GM21825 (cell line): ENCODE results near the gene RHD.
"Not testable (repeated sequence)": the region's sequence is repeated elsewhere in the genome, so short reads cannot be mapped to it uniquely, and the experiment has no call there.

Source experiments
- ATAC-seq: cut with Tn5 transposase; IDR thresholded peaks from one replicate; pipeline ENCODE4 v1.9.1; 2021; ENCODE audit warnings: mild to moderate bottlenecking, moderate library complexity; ENCODE audit not compliant: unreplicated experiment

Gene RHD

DNA sequence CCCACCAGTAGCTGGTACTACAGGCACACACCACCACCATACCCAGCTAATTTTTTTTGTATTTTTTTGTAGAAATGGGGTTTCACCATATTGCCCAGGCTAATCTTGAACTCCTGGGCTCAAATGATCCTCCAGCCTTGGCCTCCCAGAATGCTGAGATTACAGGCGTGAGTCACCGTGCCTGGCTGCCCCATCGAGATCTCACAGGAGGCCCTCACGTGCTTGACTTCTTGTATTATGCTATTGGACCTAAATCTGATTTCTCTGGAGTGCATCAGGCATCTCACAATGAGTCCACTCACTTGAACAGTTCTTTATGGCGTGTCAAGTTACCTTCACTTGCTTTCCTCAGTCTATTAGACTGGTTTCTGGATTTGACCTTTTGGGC is 15.7 kb upstream of the RHD start:
- ATAC-seq = no peak

DNA sequence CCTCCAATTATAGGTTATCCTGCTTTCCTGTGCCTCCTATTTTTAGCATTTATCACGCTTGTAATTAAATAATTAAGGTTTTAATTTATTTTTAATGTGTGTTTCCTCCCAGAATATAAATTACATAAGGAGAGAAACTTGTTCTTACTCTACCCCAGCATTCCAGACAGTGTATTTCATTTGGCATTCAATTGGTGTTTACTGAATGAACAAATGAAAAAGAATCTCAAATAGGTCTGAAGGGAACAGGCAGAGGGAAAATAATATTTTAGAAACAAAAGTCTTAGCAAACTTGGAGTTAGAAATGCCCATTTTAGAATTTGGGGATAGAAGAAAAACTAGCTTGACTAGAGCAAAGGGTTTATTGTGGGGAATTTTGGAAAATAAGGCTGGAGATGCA is 15.1 kb upstream of the RHD start:
- ATAC-seq = no peak

DNA sequence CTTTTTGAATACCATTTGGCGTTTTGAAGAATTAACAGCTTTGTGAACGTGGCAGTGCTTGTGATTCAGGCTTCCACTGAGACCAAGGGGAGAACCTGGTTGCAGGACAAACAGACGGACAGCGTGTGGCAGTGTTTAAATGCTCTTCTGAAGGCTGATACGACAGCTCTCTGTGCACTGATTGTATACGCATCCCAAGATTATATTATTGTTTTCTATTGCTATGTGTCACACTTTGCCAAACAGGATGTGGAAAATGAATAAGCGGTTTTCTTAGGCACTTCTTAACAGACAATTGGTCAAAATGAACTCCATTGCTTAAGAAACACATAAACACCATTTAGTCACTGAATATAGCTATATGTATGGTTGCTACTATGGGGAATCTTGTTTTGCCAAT is 12.5 kb upstream of the RHD start:
- not testable (repeated sequence) for ATAC-seq

- ATAC-seq = not testable (repeated sequence)
These were observed 12.0 kb upstream of the RHD start for GRCh38 chr1:25260336-25260735.

GRCh38 chr1:25266554-25267287 is 5.6 kb upstream of the RHD start:
- peak; percentile 44 for ATAC-seq

DNA sequence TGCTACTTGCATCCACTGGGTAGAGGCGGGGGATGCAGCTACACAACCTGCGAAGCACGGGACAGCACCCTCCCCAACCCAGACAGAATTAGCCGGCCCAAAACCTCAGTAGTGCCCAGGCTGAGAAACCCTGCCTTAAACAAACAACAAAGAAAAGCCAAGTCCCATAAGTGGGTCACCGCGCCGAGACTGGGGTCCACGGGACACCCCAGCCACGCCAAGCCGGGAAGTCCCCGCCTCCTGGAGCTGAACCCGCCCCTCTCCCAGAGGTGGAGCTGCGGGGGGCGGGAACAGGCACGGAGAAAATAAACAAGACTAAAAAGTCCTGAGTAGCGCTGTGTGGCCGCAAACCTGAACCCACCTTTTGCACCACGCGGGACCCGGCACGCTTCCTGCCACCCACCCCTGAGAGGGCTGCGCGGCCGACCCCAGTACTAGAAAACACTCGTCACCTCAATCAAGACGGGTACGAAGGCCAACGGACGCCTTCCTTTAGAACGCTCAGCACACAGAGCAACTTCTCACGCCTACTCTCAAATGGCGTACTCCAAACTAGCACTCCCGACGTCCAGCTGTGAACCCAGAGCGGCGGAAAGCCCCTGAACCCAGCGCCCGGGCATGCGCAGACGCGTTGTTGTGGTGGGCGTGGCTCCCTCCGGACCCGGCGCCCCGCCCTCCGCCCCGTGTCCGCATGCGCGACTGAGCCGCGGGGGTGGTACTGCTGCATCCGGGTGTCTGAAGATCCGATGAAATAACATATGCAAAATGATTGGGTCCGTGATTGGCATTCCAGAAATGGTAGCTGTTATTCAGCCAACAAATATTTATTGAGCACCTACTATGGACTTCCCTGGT is 4.8 kb upstream of the RHD start:
- peak; percentile 59 for ATAC-seq

DNA sequence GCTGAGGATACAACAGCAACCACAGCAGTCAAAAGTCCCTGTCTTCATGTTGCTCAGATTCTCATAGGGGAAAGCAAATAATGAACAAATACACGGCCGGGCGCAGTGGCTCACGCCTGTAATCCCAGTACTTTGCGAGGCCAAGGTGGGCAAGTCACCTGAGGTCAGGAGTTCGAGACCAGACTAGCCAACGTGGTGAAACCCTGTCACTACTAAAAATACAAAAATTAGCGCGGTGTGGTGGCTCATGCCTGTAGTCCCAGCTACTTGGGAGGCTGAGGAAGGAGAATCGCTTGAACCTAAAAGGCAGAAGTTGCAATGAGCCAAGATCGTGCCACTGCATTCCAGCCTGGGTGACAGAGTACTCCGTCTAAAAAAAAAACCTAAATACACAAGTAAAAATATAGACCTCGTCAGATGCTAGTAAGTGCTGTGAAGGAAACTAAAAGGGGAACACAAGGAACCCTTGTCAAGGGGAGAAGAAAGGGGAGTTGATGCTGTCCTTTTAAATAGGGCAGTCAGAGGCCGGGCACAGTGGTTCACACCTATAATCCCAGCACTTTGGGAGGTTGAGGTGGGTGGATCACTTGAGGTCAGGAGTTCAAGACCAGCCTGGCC is 4.1 kb upstream of the RHD start:
- ATAC-seq = not testable (repeated sequence)

DNA sequence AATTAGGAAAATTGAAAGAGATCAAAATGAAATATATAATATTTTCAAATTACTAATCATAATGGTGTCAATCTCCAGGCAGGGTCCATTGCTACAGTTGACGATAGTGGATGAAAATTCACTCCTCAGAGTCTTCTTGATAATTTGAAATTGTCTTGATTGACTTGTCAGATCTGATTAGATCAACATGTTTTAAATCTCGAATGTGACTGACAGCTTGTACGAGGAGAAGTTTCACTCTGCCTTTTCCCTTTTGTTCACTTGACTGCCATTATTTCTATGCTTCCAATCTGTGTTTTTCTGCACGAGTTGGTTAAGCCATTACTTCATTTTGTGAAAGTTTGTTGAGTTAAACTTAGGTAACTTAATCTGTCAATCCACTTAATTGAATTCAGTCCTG is 3.3 kb downstream of the RHD start:
- not testable (repeated sequence) for ATAC-seq

DNA sequence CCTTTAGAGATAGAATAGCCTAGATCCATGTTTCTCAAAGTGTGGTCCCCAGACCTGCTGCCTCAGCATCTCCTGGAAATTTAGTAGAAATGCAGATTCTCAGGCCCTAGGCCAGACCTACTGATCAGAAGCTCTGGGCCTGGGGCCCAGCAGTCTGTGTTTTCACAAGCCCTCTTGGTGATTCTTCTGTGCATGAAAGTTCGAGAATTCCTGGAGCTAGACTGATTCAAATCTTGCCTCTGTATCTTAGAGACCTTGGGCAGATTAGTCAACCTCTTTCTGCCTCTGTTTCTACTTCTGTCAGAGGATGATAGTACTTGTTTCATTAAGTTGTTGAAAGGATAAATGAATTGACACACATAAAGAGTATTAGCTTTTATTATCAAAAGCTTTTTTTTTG is 5.0 kb downstream of the RHD start:
- not testable (repeated sequence) for ATAC-seq

DNA sequence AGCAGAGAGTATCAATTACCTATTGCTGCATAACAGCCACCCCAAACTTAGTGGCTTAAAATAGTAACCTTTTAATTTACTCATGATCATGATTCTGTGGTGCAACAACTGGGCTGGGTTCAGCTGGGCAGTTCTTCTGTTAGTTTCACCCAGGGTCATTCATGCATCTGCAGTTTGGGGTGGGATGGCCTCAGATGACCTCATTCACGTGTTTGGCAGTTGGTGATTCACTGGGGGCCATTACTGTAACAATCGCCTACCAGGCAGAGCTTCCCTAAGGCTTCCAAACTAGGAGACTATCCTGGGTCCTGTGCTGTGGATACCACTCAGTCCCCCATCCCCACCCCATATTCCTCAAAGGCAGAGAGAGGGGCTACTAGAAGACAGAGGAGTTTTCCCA is 6.0 kb downstream of the RHD start:
- not testable (repeated sequence) for ATAC-seq

GRCh38 chr1:25278790-25279189 is 6.5 kb downstream of the RHD start:
- ATAC-seq = not testable (repeated sequence)

GRCh38 chr1:25279693-25280111 is 7.4 kb downstream of the RHD start:
- not testable (repeated sequence) for ATAC-seq

- not testable (repeated sequence) for ATAC-seq
These were observed 13.6 kb downstream of the RHD start for GRCh38 chr1:25285862-25286261.

- ATAC-seq = not testable (repeated sequence)
These were observed 14.9 kb downstream of the RHD start for GRCh38 chr1:25287164-25287563.

DNA sequence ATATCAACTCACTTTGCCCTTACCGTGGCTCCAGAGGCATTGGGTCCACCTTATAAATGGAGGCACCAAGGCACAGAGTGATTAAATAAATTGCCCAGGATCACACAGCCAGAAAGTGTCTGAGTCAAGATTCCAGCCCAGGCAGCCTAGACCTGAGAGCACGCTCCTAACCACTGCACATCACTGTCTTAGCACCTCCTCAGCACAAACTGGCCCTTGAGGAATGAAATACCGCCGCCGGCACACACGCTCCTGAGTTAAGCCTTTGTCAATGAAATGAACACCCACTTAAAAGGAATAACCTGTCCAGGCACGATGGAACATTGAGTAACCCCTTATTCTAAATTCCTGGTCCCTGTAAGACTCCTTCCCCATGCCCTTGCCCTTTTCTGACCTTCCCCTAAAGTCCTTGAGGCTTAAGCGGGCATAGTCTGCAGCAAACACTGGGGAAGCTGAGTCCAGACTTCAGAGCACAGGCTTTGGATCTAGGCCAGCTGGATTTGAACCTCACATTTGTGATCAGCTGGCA is 16.3 kb downstream of the RHD start:
- not testable (repeated sequence) for ATAC-seq

- not testable (repeated sequence) for ATAC-seq
These were observed 17.7 kb downstream of the RHD start for GRCh38 chr1:25290043-25290442.

DNA sequence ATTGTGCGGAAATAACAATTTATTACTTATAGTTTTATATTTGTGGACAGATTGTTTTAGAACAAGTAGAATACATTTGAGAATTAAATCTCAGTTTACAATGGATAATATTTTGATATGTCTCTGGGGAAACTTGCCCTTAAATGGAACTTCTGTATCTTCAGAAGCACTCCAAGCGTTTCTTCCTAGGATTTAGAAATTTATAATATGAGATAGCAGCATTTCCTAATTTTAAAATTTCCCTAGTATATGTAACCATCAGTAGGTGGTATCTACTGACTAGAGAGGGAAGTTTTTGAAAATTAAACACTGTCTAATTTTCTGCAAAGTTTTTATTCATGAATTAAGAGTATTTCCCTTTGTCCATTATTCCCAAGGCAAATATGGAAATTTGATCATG is 21.1 kb downstream of the RHD start:
- not testable (repeated sequence) for ATAC-seq

DNA sequence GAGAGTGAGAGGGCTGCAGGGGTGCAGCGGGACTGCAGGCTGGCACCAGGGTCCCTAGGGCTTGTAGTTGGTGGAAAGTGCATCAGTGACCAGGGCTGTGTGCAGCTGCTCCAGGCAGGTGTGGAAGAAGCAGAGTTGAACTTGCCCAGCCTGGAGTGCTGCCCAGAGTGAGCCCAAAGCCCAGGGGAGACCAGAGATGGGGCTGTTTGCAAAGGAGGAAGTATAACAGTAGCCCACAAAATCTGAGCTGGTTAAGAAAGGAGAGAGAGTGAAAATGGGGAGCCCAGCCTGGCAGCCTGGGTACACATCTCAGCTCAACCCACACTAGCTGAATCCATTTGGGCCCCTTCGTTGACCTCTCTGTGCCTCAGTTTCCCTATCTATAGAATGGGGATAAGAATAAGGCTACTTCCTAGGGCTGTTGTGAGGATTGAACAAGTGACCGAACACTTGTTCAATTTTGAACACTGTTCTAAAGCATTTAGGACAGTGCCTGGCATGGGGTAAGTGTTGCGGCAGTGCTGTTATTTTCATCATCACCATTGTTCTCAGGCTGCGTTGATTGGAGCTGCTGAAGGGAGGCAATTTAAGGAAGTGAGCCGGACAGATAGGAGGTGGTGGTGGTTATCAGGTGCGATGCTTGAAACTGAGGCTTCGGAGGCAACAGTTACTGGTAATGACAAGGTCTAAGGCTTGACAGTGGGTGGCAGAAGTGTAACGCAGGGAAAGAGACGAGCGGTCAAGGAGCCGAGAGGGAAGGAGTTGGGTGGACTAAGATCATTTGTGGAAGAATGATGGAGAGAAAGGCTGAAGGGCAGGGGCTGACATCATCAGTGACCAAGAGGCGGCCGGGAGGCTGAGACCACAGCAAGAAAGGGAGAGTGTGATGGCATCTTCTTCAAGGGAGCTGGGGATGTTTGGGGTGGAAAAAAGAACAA is 22.8 kb downstream of the RHD start:
- ATAC-seq = not testable (repeated sequence)

DNA sequence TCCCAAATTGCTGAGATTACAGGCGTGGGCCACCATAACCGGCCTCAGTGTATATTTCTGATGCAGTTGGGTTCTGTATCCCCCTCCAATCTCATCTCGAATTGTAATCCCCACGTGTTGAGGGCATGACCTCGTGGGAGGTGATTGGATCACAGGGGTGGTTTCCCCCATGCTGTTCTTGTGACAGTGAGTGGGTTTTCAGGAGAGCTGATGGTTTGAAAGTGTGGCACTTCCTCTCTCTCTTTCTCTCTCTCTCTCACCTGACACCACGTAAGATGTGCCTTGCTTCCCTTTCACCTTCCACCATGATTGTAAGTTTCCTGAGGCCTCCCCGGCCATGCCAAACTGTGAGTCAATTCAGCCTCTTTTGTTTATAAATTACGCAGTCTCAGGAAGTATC is 24.2 kb downstream of the RHD start:
- not testable (repeated sequence) for ATAC-seq

GRCh38 chr1:25300729-25301128 is 28.4 kb downstream of the RHD start:
- ATAC-seq = not testable (repeated sequence)
